GM21367 (cell line): ENCODE data around the gene MTFR1L.

Experiments
- ATAC-seq: cut with Tn5 transposase; IDR thresholded peaks from one replicate; pipeline ENCODE4 v1.9.1; 2021; ENCODE audit not compliant: unreplicated experiment

Gene MTFR1L

GRCh38 chr1:25875856-25876692, 56.3 kb downstream of the MTFR1L start:
- ATAC-seq = no peak

- no peak for ATAC-seq
Measured at GRCh38 chr1:25876693-25877077, 56.9 kb downstream of the MTFR1L start.

GRCh38 chr1:25877155-25877554, 57.4 kb downstream of the MTFR1L start:
- ATAC-seq = no peak

- ATAC-seq = no peak
Measured at GRCh38 chr1:25878690-25879089, 58.9 kb downstream of the MTFR1L start.

- ATAC-seq = no peak
Measured at GRCh38 chr1:25879675-25880074, 59.9 kb downstream of the MTFR1L start.

- no peak for ATAC-seq
Measured at GRCh38 chr1:25880518-25880917, 60.8 kb downstream of the MTFR1L start.

GRCh38 chr1:25881266-25881665, 61.5 kb downstream of the MTFR1L start:
- ATAC-seq = no peak
